Testis (tissue), 2 donors: ENCODE measurements around the gene DNAH9.

ENCODE experiments used
- POLR2A ChIP-seq: fragments of 450-650 bp; IDR thresholded peaks from one replicate; pipeline ENCODE4 v1.6.1; 2017; ENCODE audit warnings: antibody characterized with exemption, mild to moderate bottlenecking, moderate library complexity
- TF ChIP-seq, protein P1 (sequence below), 3 experiments: fragments of 450-650 bp in 2 of 3; fragments of 200-600 bp in 1 of 3; sonication (generic) in 1 of 3; IDR thresholded peaks; one replicate each; pipeline ENCODE4 v1.5.1; 2016 to 2019; ENCODE audit warnings: antibody characterized with exemption in 3 of 3, mild to moderate bottlenecking in 2 of 3, moderate library complexity in 1 of 3

DNA sequence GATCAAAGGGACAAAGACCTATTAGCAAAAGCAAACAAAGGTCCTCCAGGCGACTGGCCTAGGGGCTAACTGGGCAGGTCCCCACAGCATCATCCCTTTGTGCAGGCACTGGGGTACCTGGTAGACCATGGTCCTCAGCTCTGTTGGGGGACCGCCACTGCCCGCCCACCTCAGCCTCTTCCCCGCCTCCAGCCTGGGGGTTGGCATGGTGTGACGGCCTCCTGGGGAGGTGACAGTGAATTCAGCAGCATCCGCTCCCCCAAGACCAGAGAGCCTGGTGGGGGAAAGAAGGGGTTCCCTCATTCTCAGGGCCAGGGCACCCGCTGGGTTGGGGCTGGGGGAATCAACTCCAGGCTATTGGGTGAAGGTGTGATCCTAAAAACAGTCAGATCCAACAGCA, 38.7 kb upstream of the DNAH9 start:
- TF ChIP-seq, protein P1, sequence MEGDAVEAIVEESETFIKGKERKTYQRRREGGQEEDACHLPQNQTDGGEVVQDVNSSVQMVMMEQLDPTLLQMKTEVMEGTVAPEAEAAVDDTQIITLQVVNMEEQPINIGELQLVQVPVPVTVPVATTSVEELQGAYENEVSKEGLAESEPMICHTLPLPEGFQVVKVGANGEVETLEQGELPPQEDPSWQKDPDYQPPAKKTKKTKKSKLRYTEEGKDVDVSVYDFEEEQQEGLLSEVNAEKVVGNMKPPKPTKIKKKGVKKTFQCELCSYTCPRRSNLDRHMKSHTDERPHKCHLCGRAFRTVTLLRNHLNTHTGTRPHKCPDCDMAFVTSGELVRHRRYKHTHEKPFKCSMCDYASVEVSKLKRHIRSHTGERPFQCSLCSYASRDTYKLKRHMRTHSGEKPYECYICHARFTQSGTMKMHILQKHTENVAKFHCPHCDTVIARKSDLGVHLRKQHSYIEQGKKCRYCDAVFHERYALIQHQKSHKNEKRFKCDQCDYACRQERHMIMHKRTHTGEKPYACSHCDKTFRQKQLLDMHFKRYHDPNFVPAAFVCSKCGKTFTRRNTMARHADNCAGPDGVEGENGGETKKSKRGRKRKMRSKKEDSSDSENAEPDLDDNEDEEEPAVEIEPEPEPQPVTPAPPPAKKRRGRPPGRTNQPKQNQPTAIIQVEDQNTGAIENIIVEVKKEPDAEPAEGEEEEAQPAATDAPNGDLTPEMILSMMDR (IDR thresholded peaks at IDR 0.05): no peak
- no peak for TF ChIP-seq POLR2A
